CD4-positive, CD25-positive, alpha-beta regulatory T cell (primary cell): ENCODE results near the gene ZNF555. TPM values are rescaled to one million over a fixed set of nuclear protein-coding genes. Genes with fewer than 3 reads are reported as not detected.

Experiments
- ATAC-seq, 2 donors: fragments of 150-1000 bp; cut with Tn5 transposase; one replicate each; pipeline ENCODE4 v1.10.0; 2021; ENCODE audit warnings: low read depth in 2 of 2, moderate number of reproducible peaks in 2 of 2, moderate library complexity in 1 of 2
- DNase-seq, 3 donors: peaks; one replicate each; pipeline versions ENCODE4 v3.0.0 to v3.0.0-alpha.2; 2012 to 2022; ENCODE audit warnings: mixed read lengths in 1 of 3
- H3K27ac ChIP-seq: one replicate; pipeline ENCODE4 v1.7.0; 2013; ENCODE audit warnings: mild to moderate bottlenecking, low read length; ENCODE audit not compliant: insufficient read depth, poor library complexity, severe bottlenecking
- H3K27me3 ChIP-seq: one replicate; pipeline ENCODE4 v1.7.0; 2013; ENCODE audit warnings: low read length; ENCODE audit not compliant: control insufficient read depth, insufficient read depth
- H3K36me3 ChIP-seq: one replicate; pipeline ENCODE4 v1.7.0; 2013; ENCODE audit warnings: mild to moderate bottlenecking, low read length, moderate library complexity; ENCODE audit not compliant: control insufficient read depth, insufficient read depth
- H3K4me1 ChIP-seq: 2 replicates; pipeline ENCODE4 v1.7.0; 2013; ENCODE audit warnings: mild to moderate bottlenecking, low read length; ENCODE audit not compliant: insufficient read depth, control insufficient read depth, poor library complexity, severe bottlenecking
- H3K4me3 ChIP-seq: one replicate; pipeline ENCODE4 v1.7.0; 2013; ENCODE audit warnings: low read depth, mild to moderate bottlenecking, low read length, moderate library complexity
- H3K9me3 ChIP-seq, 2 experiments: 1 replicate in 1 of 2; 2 replicates in 1 of 2; pipeline ENCODE4 v1.7.0; 2013; ENCODE audit warnings: low read length in 2 of 2, mild to moderate bottlenecking in 1 of 2, moderate library complexity in 1 of 2; ENCODE audit not compliant: control insufficient read depth in 2 of 2
- H3K27ac Mint-ChIP-seq, 3 donors: one replicate each; pipeline ENCODE4 v1.8.0; 2020 to 2022; ENCODE audit warnings: mild to moderate bottlenecking in 3 of 3, mixed read lengths in 3 of 3, moderate library complexity in 2 of 3
- H3K27me3 Mint-ChIP-seq: one replicate; pipeline ENCODE4 v1.8.0; 2022; ENCODE audit warnings: mild to moderate bottlenecking, mixed read lengths
- H3K36me3 Mint-ChIP-seq: one replicate; pipeline ENCODE4 v1.8.0; 2020; ENCODE audit warnings: mixed read lengths
- H3K4me1 Mint-ChIP-seq, 4 donors: one replicate each; pipeline ENCODE4 v1.8.0; 2020 to 2022; ENCODE audit warnings: mixed read lengths in 4 of 4, mild to moderate bottlenecking in 1 of 4
- H3K4me3 Mint-ChIP-seq, 4 donors: one replicate each; pipeline ENCODE4 v1.8.0; 2020 to 2022; ENCODE audit warnings: mild to moderate bottlenecking in 4 of 4, mixed read lengths in 4 of 4, moderate library complexity in 3 of 4
- H3K9me3 Mint-ChIP-seq, 7 donors: one replicate each; pipeline ENCODE4 v1.8.0; 2020 to 2022; ENCODE audit warnings: mixed read lengths in 7 of 7, mild to moderate bottlenecking in 3 of 7, moderate library complexity in 2 of 7
- polyA plus RNA-seq, 4 donors: library from polyadenylated mRNA; unstranded; fragments of 300-500 nt; fragmentation: Illumina TruSeq; gene quantifications; one replicate each; pipeline ENCODE4 v1.2.3, GENCODE V29; 2021
- total RNA-seq: library from RNA; stranded (reverse); gene quantifications from one replicate; pipeline ENCODE4 v1.2.3, GENCODE V29; 2022

The ZNF555 gene
- total and polyA plus RNA-seq, 5 donors from 2014 or later, result 2.0 to 7.3 (median 6.9) TPM

DNA sequence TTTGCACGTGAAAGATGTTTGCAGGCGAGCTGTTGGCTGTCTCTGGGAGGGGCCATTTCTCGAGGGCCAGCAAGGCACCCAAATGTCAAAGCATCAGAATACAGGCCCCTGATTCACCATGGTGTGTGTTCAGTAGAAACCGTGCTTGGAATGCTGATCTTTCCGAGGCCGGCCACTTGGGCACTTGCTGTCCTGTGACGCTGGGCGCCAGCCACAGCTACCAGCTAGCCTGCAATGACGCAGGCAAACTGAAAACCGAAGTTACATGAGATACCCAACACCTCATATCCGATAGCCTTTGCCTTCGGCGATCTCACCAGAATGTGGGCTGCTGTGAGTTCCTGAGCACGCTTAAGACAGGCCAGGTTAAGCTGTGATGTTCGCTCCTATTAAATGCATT, 44.0 kb upstream of the ZNF555 start:
- no peaks in the 10 kb centered on the region for H3K4me1 ChIP-seq
- Mint-ChIP-seq H3K36me3 (peaks cover 16% of the 10 kb centered on the region), H3K4me3 (no peak overlapping the region), H3K4me1 (no peaks in the 10 kb centered on the region), H3K27ac (no peak overlapping the region), H3K27me3 (no peaks in the 10 kb centered on the region), H3K9me3 (no peaks in the 10 kb centered on the region)
- ATAC-seq (no peak), DNase-seq (no peak)
- H3K36me3 ChIP-seq, result peaks cover 10% of the 10 kb centered on the region
- no peaks in the 10 kb centered on the region for H3K27me3 ChIP-seq
- no peak overlapping the region for H3K27ac ChIP-seq
- no peak overlapping the region for H3K4me3 ChIP-seq
- H3K9me3 ChIP-seq, result no peaks in the 10 kb centered on the region

DNA sequence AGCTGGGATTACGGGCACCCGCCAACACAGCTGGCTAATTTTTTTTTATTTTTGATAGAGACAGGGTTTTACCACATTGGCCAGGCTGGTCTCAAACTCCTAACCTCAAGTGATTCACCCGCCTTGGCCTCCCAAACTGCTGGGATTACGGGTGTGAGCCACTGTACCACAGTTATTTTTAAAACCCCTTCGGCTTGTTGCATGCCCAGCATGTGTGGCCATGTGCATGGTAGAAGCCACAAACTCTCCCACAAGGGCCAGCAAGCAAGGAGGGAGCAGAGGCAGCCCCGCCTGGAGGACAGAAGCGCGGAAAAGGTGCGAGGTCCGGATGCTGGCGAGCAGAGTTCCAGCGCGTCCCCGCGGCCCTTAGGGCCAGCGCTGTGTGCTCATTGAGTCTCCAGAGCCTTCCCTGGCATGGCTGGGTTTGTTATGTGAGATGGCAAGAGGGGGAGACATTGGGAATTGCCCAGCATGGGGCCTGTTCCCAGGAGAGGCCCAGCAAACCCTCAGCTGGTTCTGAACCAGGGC, 43.1 kb upstream of the ZNF555 start:
- Histone ChIP-seq H3K4me1 (no peaks in the 10 kb centered on the region), H3K9me3 (no peaks in the 10 kb centered on the region), H3K27me3 (no peaks in the 10 kb centered on the region), H3K4me3 (no peak overlapping the region), H3K27ac (no peak overlapping the region), H3K36me3 (peaks cover 10% of the 10 kb centered on the region)
- ATAC-seq (no peak), DNase-seq (no peak)
- peaks cover 21% of the 10 kb centered on the region for H3K36me3 Mint-ChIP-seq
- no peak overlapping the region for H3K4me3 Mint-ChIP-seq
- H3K9me3 Mint-ChIP-seq, result no peaks in the 10 kb centered on the region
- H3K27me3 Mint-ChIP-seq, result no peaks in the 10 kb centered on the region
- H3K27ac Mint-ChIP-seq, result no peak overlapping the region
- H3K4me1 Mint-ChIP-seq, result no peaks in the 10 kb centered on the region

DNA sequence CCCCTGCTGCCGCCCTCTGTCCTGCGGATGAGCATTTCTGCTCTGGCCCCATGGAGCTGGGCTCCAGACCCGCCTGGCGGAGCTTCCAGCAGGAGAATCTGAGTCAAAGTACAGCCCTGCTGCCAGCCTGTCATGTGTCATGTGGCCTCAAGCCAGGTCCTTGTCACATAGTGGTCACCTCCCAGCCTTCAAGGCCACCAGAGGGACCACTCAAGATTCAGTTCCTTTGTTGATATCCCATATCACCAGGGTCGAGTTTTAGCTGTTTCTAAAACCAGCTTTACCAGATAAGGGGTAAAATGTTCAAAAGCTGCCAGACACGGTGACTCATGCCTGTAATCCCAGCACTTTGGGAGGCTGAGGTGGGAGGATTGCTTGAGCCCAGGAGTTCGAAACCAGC, 42.5 kb upstream of the ZNF555 start:
- H3K4me3 ChIP-seq, result no peak overlapping the region
- no peak overlapping the region for H3K27ac ChIP-seq
- no peaks in the 10 kb centered on the region for H3K4me1 ChIP-seq
- peaks cover 10% of the 10 kb centered on the region for H3K36me3 ChIP-seq
- no peak for DNase-seq
- Mint-ChIP-seq H3K9me3 (no peaks in the 10 kb centered on the region), H3K4me1 (no peaks in the 10 kb centered on the region), H3K36me3 (peaks cover 21% of the 10 kb centered on the region), H3K4me3 (no peak overlapping the region), H3K27me3 (no peaks in the 10 kb centered on the region), H3K27ac (no peak overlapping the region)
- H3K9me3 ChIP-seq, result no peaks in the 10 kb centered on the region
- ATAC-seq, result no peak
- H3K27me3 ChIP-seq, result no peaks in the 10 kb centered on the region

- Mint-ChIP-seq H3K36me3 (peaks cover 21% of the 10 kb centered on the region), H3K27me3 (no peaks in the 10 kb centered on the region), H3K4me1 (no peaks in the 10 kb centered on the region), H3K4me3 (no peak overlapping the region), H3K9me3 (no peaks in the 10 kb centered on the region), H3K27ac (no peak overlapping the region)
- Histone ChIP-seq H3K4me1 (no peaks in the 10 kb centered on the region), H3K9me3 (no peaks in the 10 kb centered on the region), H3K36me3 (peaks cover 10% of the 10 kb centered on the region), H3K27ac (no peak overlapping the region), H3K27me3 (no peaks in the 10 kb centered on the region), H3K4me3 (no peak overlapping the region)
- DNase-seq, result no peak
- no peak for ATAC-seq
These were observed 41.8 kb upstream of the ZNF555 start for GRCh38 chr19:2799273-2800020.

- DNase-seq, result no peak
- ATAC-seq, result no peak
- no peaks in the 10 kb centered on the region for H3K4me1 Mint-ChIP-seq
- H3K9me3 Mint-ChIP-seq, result no peaks in the 10 kb centered on the region
- Histone ChIP-seq H3K27ac (no peak overlapping the region), H3K4me1 (no peaks in the 10 kb centered on the region), H3K9me3 (no peaks in the 10 kb centered on the region), H3K4me3 (no peak overlapping the region), H3K36me3 (peaks cover 10% of the 10 kb centered on the region), H3K27me3 (no peaks in the 10 kb centered on the region)
- no peaks in the 10 kb centered on the region for H3K27me3 Mint-ChIP-seq
- H3K27ac Mint-ChIP-seq, result no peak overlapping the region
- peaks cover 21% of the 10 kb centered on the region for H3K36me3 Mint-ChIP-seq
- H3K4me3 Mint-ChIP-seq, result no peak overlapping the region
These were observed 40.8 kb upstream of the ZNF555 start for GRCh38 chr19:2800506-2800905.

- no peak for ATAC-seq
- Mint-ChIP-seq H3K4me1 (no peaks in the 10 kb centered on the region), H3K36me3 (peaks cover 10% of the 10 kb centered on the region), H3K9me3 (no peaks in the 10 kb centered on the region), H3K4me3 (no peak overlapping the region), H3K27me3 (no peaks in the 10 kb centered on the region), H3K27ac (no peak overlapping the region)
- peaks cover 10% of the 10 kb centered on the region for H3K36me3 ChIP-seq
- no peaks in the 10 kb centered on the region for H3K27me3 ChIP-seq
- H3K4me3 ChIP-seq, result no peak overlapping the region
- H3K9me3 ChIP-seq, result no peaks in the 10 kb centered on the region
- no peak for DNase-seq
- no peaks in the 10 kb centered on the region for H3K4me1 ChIP-seq
- H3K27ac ChIP-seq, result no peak overlapping the region
These were observed 38.4 kb upstream of the ZNF555 start for GRCh38 chr19:2802826-2803225.

- H3K27me3 Mint-ChIP-seq, result no peaks in the 10 kb centered on the region
- peaks cover 13% of the 10 kb centered on the region for H3K36me3 Mint-ChIP-seq
- Histone ChIP-seq H3K36me3 (peaks cover 9% of the 10 kb centered on the region), H3K4me1 (no peaks in the 10 kb centered on the region), H3K27me3 (no peaks in the 10 kb centered on the region), H3K9me3 (no peaks in the 10 kb centered on the region), H3K4me3 (no peak overlapping the region), H3K27ac (no peak overlapping the region)
- H3K4me3 Mint-ChIP-seq, result no peak overlapping the region
- no peak overlapping the region for H3K27ac Mint-ChIP-seq
- no peaks in the 10 kb centered on the region for H3K9me3 Mint-ChIP-seq
- H3K4me1 Mint-ChIP-seq, result no peaks in the 10 kb centered on the region
- ATAC-seq (no peak), DNase-seq (no peak)
These were observed 37.7 kb upstream of the ZNF555 start for GRCh38 chr19:2803486-2804155.
